Measurements from ENCODE around the gene NKX2-2. TPM values are rescaled to one million over a fixed set of nuclear protein-coding genes. Genes with fewer than 3 reads are reported as not detected.

NKX2-2 gene
- total RNA-seq, 1 experiment from 2014 or later, result not detected

DNA sequence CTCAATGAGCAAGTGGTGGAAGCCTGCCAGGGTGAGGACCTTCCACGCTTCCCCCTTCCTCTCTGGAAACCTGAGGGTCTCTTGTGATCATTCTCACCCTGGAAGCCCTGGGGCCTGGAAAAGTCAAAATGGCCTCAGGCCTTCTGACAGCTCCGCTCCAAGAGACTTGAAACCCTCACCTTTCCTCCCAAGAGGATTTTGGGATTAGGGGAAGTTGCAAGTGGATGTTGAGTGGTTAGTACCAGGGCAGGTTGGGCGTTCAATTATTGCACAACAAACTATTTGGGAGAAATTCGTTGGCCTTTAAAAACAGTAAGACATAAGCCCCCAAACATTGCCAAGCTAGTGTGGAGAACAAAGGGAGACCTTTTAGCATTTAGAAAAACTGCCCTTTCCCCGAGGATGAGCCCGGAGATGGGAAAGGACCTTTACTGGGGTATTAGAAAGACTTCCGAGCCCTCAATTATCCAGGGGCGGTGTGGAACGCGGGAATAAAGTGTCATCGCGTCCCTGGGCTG is 4.7 kb downstream of the NKX2-2 start:
- no peak overlapping the region for H3K4me2 ChIP-seq (ENCODE audit: low read length)
- DNase-seq (no peak), ATAC-seq (no peak)
- no peak for TF ChIP-seq EZH2 (IDR thresholded peaks at IDR 0.05; ENCODE audit: low read length, unreplicated experiment)
- TF ChIP-seq, protein P1, sequence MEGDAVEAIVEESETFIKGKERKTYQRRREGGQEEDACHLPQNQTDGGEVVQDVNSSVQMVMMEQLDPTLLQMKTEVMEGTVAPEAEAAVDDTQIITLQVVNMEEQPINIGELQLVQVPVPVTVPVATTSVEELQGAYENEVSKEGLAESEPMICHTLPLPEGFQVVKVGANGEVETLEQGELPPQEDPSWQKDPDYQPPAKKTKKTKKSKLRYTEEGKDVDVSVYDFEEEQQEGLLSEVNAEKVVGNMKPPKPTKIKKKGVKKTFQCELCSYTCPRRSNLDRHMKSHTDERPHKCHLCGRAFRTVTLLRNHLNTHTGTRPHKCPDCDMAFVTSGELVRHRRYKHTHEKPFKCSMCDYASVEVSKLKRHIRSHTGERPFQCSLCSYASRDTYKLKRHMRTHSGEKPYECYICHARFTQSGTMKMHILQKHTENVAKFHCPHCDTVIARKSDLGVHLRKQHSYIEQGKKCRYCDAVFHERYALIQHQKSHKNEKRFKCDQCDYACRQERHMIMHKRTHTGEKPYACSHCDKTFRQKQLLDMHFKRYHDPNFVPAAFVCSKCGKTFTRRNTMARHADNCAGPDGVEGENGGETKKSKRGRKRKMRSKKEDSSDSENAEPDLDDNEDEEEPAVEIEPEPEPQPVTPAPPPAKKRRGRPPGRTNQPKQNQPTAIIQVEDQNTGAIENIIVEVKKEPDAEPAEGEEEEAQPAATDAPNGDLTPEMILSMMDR (conservative IDR thresholded peaks at IDR 0.05; ENCODE audit: low read depth, low read length), result no peak
- no peak for TF ChIP-seq EZH2phosphoT487 (IDR thresholded peaks at IDR 0.05; ENCODE audit: borderline replicate concordance, low read length)
- CTCF ChIA-PET, result no interaction called here
- H3K27me3 ChIP-seq (ENCODE audit: low read length), result peaks cover 67% of the 10 kb centered on the region
- no TSS peak for BruUV-seq (replicated peaks)
- H3K9me2 ChIP-seq (replicated peaks; ENCODE audit: low read length), result no peaks in the 10 kb centered on the region
- no peaks in the 10 kb centered on the region for H3K36me3 ChIP-seq (ENCODE audit: low read depth, low read length)
- H3K9ac ChIP-seq (ENCODE audit: low read length), result no peak overlapping the region
- intact Hi-C loops (cut with micrococcal nuclease), result loop anchor here (5.0 kb wide), 2 partner anchors 382 to 457 kb away; partner anchors contain the start of gene KIZ
- no peaks in the 10 kb centered on the region for H3K9me3 ChIP-seq (ENCODE audit: low read length)
- no peak overlapping the region for H3K27ac ChIP-seq (ENCODE audit: low read length)
- H3K4me1 ChIP-seq (ENCODE audit: insufficient read depth, low read length), result peaks cover 16% of the 10 kb centered on the region
- H4K20me1 ChIP-seq (ENCODE audit: low read length), result no peaks in the 10 kb centered on the region
- H2AFZ ChIP-seq (ENCODE audit: low read length), result no peak overlapping the region
- POLR2A ChIA-PET (ENCODE audit: unreplicated experiment), result no interaction called here
- no peaks in the 10 kb centered on the region for H3F3A ChIP-seq (ENCODE audit: low read length, unreplicated experiment)
- H3K4me3 ChIP-seq (ENCODE audit: low read length), result no peak overlapping the region
- no peaks in the 10 kb centered on the region for H3K79me2 ChIP-seq (ENCODE audit: low read length)

GRCh38 chr20:21508230-21509078 is 5.4 kb downstream of the NKX2-2 start:
- TF ChIP-seq EZH2phosphoT487 (IDR thresholded peaks at IDR 0.05; ENCODE audit: borderline replicate concordance, low read length) (no peak), EZH2 (IDR thresholded peaks at IDR 0.05; ENCODE audit: low read length, unreplicated experiment) (no peak)
- TF ChIP-seq, protein P1 (conservative IDR thresholded peaks at IDR 0.05; ENCODE audit: low read depth, low read length), result no peak
- Histone ChIP-seq H2AFZ (ENCODE audit: low read length) (no peak overlapping the region), H3K4me1 (ENCODE audit: insufficient read depth, low read length) (peaks cover 16% of the 10 kb centered on the region), H3K27me3 (ENCODE audit: low read length) (peaks cover 62% of the 10 kb centered on the region), H3K27ac (ENCODE audit: low read length) (no peak overlapping the region), H3F3A (ENCODE audit: low read length, unreplicated experiment) (no peaks in the 10 kb centered on the region), H3K4me2 (ENCODE audit: low read length) (no peak overlapping the region), H3K79me2 (ENCODE audit: low read length) (no peaks in the 10 kb centered on the region), H3K9me3 (ENCODE audit: low read length) (no peaks in the 10 kb centered on the region), H4K20me1 (ENCODE audit: low read length) (no peaks in the 10 kb centered on the region), H3K36me3 (ENCODE audit: low read depth, low read length) (no peaks in the 10 kb centered on the region), H3K9me2 (replicated peaks; ENCODE audit: low read length) (no peaks in the 10 kb centered on the region), H3K4me3 (ENCODE audit: low read length) (no peak overlapping the region), H3K9ac (ENCODE audit: low read length) (no peak overlapping the region)
- POLR2A ChIA-PET (ENCODE audit: unreplicated experiment), result no interaction called here
- CTCF ChIA-PET, result no interaction called here
- ATAC-seq (no peak), DNase-seq (no peak)
- intact Hi-C loops (cut with micrococcal nuclease), result loop anchor here (5.0 kb wide), 2 partner anchors 381 to 456 kb away; partner anchors contain the start of gene KIZ
- BruUV-seq (replicated peaks), result no TSS peak

Measured in PC-3 (cell line).